HG02884 (cell line): Measurements from ENCODE around the gene DIPK1A.
A peak's percentile ranks its signal among the peaks of the same experiment; 100 is the strongest.

Experiments used
- ATAC-seq: cut with Tn5 transposase; IDR thresholded peaks from one replicate; pipeline ENCODE4 v1.9.1; 2021; ENCODE audit warnings: mild to moderate bottlenecking, moderate library complexity; ENCODE audit not compliant: unreplicated experiment

DIPK1A gene

GRCh38 chr1:92843429-92844352, 117.6 kb downstream of the DIPK1A start:
- ATAC-seq: no peak

- ATAC-seq: no peak
These were observed 118.2 kb downstream of the DIPK1A start for GRCh38 chr1:92843046-92843423.

- ATAC-seq: no peak
These were observed 118.9 kb downstream of the DIPK1A start for GRCh38 chr1:92842082-92843045.

GRCh38 chr1:92840600-92840999, 120.7 kb downstream of the DIPK1A start:
- ATAC-seq: no peak

GRCh38 chr1:92839442-92839841, 121.8 kb downstream of the DIPK1A start:
- ATAC-seq: no peak

DNA sequence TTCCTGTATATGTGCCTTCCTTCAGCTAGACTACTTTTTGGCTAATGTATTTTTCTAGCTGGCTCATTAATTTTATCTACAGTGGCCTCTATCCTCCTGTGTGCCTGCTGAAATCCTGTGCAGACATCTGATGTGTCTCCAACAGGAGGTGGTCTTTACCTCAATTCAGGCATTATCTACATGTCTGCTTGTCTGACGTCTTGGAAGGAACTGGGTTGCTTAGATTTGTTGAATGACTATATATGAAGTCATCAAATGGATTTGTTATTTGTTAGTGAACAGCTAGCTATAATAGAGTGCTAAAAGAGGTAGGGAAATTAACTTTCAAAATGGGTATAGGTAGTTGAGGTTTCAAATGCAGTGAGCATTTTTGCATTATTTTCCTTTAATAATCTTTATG, 122.7 kb downstream of the DIPK1A start:
- no peak for ATAC-seq

DNA sequence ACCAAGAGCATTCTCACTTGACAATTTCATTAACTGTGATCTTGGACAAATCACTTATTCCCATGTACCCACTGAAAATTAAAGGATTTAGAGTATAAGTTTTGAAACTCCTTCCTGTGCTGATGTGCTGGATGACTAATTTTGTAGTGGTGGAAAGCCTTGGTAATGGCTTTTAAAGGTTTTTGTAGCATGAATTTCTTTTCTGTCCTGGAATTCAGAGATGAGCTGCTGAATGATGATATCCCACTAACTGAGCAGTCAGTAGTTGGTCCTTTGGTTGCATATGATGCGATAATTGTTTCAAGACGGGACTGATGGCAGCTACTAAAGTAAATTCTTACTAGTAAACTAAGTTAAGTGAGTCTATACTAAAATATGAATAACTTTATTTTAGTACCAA, 124.2 kb downstream of the DIPK1A start:
- ATAC-seq: no peak

- ATAC-seq: no peak
These were observed 126.6 kb downstream of the DIPK1A start for GRCh38 chr1:92834617-92835016.

DNA sequence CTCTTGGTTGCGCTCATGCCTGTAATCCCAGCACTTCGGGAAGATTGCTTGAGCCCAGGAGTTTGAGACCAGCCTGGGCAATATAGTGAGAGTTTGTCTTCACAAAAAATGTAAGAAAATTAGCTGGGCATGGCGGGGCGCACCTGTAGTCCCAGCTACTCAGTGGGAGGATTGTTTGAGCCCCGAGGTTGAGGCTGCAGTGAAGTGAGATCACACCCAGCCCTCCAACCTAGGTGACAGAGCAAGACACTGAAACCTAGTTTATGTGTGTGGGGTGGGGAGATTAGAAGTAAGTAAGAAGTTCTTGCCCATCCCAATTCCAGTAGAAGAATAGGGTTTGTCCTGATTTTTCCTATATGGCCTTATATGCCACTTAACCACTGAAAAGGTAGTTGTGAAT, 127.4 kb downstream of the DIPK1A start:
- ATAC-seq: no peak

DNA sequence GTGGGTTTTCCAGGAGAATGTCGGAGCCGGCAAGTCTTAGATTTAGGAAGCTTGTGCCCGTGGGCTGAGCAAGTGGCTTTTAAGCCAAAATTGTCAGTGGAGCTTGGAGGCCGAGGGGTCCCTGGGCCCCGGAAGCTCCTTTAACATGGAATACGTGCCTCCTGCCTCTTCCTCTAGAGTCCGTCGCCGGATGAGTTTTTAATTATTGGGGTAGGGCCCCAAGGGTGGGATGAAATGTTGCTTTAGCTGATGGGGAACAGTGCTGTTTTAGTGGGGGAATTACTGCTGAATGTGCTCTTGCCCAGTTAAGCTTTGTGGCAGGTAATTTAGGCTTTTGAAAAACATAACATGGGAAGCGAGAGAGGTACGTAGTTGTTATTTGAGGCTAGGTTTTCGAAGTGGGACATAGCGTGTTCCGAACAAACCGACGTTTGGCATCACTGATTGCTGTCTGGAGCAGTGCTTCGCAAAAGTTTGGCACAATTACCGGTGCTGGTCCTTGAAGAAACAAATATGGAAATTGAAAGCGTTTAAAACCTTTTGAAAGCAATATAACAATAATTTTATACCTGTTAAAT, 128.6 kb downstream of the DIPK1A start:
- no peak for ATAC-seq

DNA sequence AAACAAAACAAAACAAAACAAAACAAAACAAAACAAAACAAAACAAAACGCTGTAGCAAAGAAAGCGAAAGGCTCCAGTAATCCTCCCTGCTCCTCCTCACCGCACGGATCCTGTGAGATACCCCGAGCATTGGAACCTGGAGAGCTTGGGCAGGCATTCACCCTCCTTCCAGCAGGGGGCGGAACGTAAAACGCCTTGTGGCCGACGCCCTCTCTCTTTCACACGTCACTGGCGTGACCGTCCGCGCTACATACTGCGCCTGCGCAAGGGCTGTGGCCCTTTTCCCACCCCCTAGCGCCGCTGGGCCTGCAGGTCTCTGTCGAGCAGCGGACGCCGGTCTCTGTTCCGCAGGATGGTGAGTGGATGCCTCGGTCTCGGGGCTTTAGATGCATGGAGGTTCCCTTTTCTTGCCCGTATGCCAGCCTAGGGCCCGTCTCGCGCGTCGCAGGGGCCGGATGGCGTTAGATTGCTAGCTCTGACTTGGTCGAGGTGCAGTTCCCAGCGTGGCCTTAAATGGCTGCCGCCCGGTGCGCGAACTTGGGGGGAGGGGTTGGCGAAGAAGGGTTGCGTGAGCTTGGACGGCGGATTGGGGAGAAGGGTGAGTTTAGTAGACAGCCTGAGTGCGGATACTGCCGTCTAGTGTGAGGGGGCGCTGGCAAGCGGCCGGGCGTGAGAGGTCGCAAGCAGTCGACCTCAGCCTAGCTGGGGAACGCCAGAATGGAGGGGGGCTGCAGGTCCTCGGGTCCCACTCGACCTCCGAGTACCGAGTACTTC, 129.3 kb downstream of the DIPK1A start, which contains the start of gene RPL5:
RPL5 (plus strand) TSS at position 279 of the 775 bp plus-strand sequence; CDS start at position 354, 75 bp downstream.
- peak; percentile 91 for ATAC-seq

GRCh38 chr1:92831368-92831761, 129.9 kb downstream of the DIPK1A start:
- no peak for ATAC-seq

DNA sequence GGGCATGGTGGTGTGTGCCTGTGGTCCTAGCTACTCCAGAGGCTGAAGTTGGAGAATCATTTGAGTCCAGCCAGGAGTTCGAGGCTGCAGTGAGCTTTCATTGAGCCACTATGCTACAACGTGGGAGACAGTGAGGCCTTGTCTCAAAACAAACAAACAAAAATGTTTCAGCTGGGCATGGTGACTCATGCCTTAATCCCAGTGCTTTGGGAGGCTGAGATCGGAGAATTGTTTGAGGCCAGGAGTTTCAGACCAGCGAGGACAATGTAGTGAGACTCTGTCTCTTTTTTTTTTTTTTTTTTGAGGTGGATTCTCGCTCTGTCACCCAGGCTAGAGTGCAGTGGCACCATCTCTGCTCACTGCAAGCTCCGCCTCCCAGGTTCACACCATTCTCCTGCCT, 134.5 kb downstream of the DIPK1A start:
- no peak for ATAC-seq

DNA sequence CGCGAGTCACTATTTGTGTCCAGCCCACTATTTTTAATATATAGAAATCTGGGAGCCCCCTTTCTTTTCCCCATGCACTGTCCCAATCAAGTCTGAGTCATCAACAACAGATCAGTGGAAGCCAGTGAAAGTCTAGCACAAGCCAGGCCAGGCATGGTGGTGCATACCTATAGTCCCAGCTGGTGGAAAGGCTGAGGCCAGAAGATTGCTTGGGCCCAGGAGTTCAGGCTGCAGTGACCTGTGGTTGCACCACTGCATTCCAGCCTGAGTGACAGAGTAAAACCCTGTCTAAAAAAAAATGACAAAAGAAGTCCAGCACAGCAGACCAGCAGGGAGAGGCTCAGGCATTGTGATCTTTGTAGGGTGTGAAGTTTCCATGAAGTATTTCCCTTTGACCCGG, 138.4 kb downstream of the DIPK1A start:
- ATAC-seq: no peak

DNA sequence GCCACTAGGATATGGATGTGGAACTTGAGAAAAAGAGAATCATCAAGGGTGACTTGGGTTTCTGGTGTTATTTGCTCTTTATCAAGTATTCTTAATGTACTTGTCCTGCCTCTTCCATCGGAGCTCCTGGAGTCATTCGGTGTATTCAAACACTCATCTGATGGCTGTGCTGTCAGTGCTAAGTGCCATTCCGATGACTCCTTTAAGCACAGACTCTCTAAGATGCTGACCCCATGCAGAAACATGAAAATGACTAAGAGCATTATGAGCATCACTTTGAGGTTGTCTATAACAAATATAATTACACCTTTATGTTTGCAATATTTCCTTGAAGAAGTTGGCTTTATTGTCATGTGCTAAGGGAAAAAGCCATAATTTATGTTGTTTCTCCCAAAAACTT, 140.7 kb downstream of the DIPK1A start:
- ATAC-seq: no peak

DNA sequence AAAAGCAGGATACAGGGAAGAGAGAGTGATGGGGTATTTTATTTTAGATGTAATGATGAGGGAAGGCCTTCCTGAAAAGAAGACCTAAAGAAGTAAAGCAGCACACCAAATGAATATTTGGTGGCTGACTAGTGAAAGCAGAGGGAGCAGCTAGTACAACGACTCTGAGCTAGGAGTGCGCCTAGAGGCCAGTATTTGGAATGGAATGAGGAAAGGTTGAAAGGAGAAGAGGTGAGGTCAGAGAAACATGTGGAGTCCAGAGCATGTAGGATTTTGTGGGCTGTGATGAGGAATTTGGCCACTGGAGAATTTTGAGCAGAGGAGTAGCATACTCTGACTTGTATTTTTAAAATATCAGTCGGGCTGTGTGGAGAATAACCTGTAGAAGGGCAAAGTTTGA, 141.2 kb downstream of the DIPK1A start:
- no peak for ATAC-seq

DNA sequence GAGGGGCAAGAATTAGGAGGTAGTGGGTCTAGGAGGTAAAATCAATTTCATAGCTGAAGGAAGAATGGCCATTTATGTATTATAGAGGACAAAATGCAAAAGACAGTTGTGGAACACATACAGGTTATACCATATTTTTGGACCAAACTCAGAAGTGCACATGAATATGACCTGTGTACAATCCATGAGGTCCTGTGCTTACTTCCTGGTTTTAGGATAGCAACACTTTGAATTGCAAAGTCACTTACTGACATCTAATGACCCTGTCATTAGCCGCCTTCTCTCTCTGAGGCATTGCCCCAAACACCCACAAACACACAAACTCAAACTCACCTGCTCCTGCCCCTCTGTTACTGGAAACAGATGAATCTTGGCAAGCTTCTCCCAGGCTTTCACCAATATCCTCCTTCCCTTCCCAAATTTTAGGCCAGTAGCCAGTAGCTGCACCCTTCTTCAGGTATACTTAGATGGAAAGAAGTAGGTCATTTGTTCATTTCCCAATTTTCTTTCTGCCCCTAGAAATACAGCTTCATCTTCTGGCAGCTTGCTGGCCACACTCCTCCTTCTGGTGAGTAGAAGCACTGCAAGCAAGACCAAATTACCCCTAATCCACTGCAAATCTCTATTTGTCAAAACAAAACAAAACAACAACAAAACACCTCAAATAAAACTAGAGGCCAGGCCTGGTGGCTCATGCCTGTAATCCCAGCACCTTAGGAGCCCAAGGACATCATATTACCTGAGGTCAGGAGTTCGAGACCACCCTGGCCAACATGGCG, 143.1 kb downstream of the DIPK1A start:
- no peak for ATAC-seq

- no peak for ATAC-seq
These were observed 144.0 kb downstream of the DIPK1A start for GRCh38 chr1:92817137-92817697.

DNA sequence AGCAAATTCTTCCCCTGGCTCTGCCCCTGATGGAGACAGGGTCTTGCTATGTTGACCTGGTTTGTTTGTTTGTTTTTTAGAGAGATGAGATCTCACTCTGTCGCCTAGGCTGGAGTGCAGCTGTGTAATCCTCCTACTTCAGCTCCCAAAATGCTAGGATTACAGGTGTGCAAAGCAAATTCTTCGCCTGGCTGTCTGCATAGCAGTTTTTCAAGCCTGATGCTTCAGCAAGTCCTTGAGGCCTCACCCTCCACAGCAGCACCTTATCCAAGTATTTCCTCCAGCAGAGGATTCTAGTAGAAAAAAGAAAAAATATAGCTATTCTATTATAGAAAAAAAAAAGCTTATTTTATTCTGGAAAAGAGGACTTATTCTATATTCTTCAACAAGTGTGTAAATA, 144.5 kb downstream of the DIPK1A start:
- ATAC-seq: no peak
